Hematopoietic multipotent progenitor cell treated with erythropoietin and hydrocortisone succinate and interleukin-3 and kit ligand, for 17 days (in vitro differentiated cells): ENCODE measurements around the gene RPS10.
"Not testable (repeated sequence)": the region's sequence is repeated elsewhere in the genome, so short reads cannot be mapped to it uniquely, and the experiment has no call there.

ENCODE experiments used
- DNase-seq: peaks from one replicate; pipeline ENCODE4 v3.0.0-alpha.2; 2015; ENCODE audit warnings: low spot score

The RPS10 gene

DNA sequence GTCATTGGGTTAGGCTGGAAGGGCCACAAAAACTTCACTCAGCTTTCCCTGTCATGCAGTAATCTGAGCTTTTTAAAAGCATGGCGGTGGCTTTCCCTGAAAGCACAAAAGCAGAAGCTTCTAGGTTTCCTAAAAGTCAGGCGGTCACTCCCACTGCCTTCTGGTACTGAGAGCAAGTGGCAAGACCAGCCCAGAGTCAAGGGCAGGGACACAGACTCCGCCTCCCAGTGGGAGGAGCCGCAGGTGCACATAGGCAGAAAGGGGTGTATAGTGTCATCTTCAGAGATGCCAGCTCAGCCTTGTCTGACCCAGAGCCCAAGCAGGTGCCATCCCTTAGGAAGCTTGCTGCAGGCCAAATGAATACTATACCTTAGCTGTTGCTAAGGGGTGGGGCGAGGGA is 22.0 kb upstream of the RPS10 start:
- no peak for DNase-seq

GRCh38 chr6:34447386-34447785 is 21.5 kb upstream of the RPS10 start:
- no peak for DNase-seq

GRCh38 chr6:34445313-34445860 is 19.5 kb upstream of the RPS10 start:
- DNase-seq = no peak

DNA sequence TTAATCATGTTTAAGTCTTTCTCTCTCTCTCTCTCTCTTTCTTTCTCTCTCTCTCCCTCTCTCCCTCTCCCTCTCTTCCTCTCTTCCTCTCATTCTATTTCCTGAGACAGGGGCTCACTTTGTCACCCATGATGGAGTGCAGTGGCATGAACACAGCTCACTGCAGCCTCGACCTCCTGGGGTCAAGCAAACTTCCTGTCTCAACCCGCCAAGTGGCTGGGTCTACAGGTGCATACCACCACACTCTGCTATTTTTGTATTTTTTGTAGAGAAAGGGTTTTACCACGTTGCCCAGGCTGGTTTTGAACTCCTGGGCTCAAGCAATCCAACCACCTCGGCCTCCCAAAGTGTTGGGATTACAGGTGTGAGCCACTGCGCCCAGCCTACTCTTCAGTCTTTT is 15.7 kb upstream of the RPS10 start:
- DNase-seq = no peak

DNA sequence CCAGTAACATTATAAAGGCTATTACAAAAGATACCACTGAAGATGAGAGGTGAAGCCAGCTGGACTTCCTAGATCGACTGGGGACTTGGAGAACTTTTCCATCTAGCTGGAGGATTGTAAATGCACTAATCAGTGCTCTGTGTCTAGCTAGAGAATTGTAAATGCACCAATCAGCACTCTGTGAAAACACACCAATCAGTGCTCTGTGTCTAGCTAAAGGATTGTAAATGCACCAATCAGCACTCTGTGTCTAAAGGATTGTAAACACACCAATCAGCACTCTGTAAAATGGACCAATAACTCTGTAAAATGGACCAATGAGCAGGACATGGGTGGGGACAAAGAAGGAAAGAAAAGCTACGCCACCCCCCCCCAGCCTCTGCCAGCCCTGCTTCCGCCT is 13.6 kb upstream of the RPS10 start:
- DNase-seq = no peak

- DNase-seq = no peak
Measured at GRCh38 chr6:34438705-34439104, 12.8 kb upstream of the RPS10 start.

- no peak for DNase-seq
Measured at GRCh38 chr6:34437644-34437970, 11.7 kb upstream of the RPS10 start.

- DNase-seq = no peak
Measured at GRCh38 chr6:34436803-34437643, 11.2 kb upstream of the RPS10 start.

DNA sequence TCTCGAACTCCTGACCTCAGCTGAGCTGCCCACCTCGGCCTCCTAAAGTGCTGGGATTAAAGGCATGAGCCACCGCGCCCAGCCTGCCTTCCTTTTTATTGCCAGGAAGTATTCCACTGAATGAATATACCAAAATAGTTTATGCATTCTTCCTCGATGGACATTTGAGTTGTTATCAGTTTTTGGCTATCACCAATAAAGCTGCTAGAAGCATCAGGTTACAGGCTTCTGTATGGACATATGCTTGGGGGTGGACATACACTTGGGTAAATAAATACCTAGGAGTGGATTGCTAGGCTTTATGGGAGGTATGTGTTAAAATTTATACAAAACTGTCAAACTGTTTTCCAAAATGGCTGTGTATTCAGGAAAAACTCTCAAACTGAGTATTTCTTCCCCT is 10.0 kb upstream of the RPS10 start:
- DNase-seq = no peak

- DNase-seq = no peak
Measured at GRCh38 chr6:34425132-34425497, 754 bp downstream of the RPS10 start.

GRCh38 chr6:34424200-34425131 is 1.4 kb downstream of the RPS10 start:
- no peak for DNase-seq

DNA sequence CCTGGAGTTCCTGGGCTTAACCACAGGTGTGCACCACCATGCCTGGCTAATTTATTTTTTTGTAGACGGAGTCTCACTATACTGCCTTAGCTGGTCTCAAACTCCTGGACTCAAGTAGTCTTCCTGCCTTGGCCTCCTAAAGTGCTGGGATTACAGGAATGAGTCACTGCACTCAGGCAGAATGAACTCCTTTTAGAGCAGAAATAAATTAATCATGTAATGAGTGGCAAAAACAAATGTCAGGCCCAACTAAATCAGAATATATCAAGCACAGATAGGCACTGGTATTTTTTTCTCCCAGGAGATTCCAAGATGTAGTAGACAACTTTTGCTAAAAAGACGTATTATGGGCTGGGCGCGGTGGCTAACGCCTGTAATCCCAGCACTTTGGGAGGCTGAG is 2.6 kb downstream of the RPS10 start:
- no peak for DNase-seq

DNA sequence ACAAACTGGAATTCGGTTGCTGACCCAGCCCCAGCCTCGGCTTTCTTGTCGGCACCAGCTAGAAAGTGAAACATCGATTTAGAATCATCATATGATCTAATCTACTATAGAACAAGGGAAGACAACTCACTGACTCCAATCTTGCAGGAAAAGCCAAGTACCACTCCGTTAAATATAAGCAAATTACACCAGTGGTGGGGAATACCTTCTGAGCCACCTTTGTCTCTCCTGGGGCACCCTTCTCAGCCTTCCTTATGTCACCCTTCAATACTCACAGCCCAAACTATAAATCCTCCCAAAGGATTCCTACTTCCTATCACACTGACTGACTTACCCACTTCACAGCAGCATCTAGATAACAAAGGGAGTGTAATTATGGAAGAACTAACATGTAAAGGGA is 7.5 kb downstream of the RPS10 start:
- DNase-seq = no peak

- DNase-seq = no peak
Measured at GRCh38 chr6:34416877-34417371, 8.9 kb downstream of the RPS10 start.

GRCh38 chr6:34414999-34415858 is 10.6 kb downstream of the RPS10 start:
- DNase-seq = peak; percentile 70

DNA sequence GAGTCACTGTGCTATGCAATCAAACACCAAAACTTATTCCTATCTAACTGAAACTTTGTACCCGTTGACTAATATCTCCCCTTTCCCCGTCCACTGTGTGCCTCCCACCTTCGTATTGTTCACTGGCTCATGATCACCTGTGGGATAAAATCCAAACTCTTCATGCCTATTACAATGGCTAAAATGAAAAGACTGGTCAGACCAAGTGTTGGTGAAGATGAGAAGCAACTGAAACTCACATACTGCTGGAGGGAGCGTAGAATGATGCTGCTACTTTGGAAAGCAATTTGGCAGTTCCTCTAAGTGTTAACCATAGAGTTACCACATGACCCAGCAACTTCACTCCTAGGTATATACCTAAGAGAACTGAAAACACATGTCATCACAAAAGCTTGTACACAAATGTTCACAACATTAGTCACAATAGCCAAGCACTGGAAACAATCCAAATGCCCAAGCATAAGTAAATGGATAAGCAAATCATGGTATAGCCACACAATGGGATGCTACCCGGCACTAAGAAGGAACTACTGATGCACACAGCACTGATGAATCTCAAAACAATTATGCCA is 13.1 kb downstream of the RPS10 start:
- no peak for DNase-seq

DNA sequence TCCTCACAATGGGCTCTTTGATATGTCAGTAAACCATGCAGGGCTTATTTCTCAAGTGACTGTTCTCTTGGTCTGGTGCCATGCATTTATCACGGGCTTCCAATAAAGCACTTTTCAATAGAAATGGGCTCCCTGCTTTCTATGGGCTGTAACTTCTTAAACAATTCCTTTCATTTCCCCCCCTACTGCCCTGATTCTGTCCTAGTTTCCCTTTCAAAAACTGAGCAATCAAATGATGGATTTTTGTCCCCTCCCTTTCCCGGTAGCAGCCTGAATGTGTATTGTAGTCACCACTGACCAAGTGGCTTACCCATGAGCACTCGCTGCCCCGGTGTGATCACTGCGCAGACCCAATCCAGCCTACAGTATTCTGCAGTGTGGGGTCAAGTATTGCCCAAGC is 13.9 kb downstream of the RPS10 start:
- DNase-seq = no peak

- DNase-seq = not testable (repeated sequence)
Measured at GRCh38 chr6:34407915-34408314, 18.0 kb downstream of the RPS10 start.

- no peak for DNase-seq
Measured at GRCh38 chr6:34396518-34396917, 29.4 kb downstream of the RPS10 start.

DNA sequence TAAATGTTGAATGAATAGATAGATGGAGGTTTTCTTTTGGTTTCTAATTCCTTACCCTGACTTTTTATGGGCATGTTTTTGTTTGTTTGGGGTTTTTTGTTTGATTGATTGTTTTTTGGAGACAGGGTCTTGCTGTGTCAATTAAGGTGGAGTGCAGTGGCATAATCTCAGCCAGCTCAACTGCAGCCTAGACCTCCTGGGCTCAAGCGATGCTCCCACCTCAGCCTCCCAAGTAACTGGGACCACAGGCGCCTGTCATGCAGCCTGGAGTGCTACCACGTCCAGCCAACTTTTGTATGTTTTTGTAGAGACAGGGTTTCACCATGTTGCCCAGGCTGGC is 31.9 kb downstream of the RPS10 start:
- no peak for DNase-seq

- DNase-seq = peak; percentile 13
Measured at GRCh38 chr6:34393191-34393965, 32.5 kb downstream of the RPS10 start.
